ENCODE results near the gene RAB9B.

GRCh38 chrX:103861200-103861599 is 29.1 kb upstream of the RAB9B start:
- TF ChIP-seq CTCF (conservative IDR thresholded peaks at IDR 0.05) (no peak), ZFX (IDR thresholded peaks at IDR 0.05) (no peak)
